ENCODE results near the gene SF3A2.

GRCh38 chr19:2273356-2274184, 36.9 kb downstream of the SF3A2 start:
- TF ChIP-seq CTCF (conservative IDR thresholded peaks at IDR 0.05; ENCODE audit: low read length): peak; percentile 91
- TF ChIP-seq EZH2phosphoT487 (IDR thresholded peaks at IDR 0.05; ENCODE audit: borderline replicate concordance): no peak
